HG02870 (cell line): ENCODE results near the gene KAZN.

Experiments
- ATAC-seq: cut with Tn5 transposase; IDR thresholded peaks from one replicate; pipeline ENCODE4 v1.9.1; 2021; ENCODE audit warnings: mild to moderate bottlenecking, moderate library complexity; ENCODE audit not compliant: unreplicated experiment

KAZN gene

GRCh38 chr1:14761291-14762153, 163.0 kb downstream of the KAZN start:
- no peak for ATAC-seq

- no peak for ATAC-seq
These were observed 165.5 kb downstream of the KAZN start for GRCh38 chr1:14763977-14764376.

DNA sequence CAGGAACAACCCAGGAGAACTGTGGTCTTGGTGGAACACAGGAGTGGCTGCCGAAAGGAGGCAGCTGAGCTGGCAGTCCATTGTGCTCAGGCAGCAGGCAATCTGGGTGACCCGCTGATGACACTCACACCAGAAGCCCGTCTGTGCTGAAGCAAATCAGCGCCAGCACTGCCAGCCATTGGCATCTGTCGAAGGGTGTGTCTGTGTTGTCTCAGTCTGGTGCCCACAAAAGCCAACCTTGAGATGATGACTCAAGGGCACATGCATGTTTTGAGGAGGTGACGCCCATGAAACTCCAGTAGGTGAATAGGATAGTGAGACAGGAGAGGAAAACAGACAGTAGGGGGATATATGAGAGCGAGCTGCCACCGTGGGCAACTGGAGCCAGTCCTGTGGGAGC, 167.3 kb downstream of the KAZN start:
- no peak for ATAC-seq

DNA sequence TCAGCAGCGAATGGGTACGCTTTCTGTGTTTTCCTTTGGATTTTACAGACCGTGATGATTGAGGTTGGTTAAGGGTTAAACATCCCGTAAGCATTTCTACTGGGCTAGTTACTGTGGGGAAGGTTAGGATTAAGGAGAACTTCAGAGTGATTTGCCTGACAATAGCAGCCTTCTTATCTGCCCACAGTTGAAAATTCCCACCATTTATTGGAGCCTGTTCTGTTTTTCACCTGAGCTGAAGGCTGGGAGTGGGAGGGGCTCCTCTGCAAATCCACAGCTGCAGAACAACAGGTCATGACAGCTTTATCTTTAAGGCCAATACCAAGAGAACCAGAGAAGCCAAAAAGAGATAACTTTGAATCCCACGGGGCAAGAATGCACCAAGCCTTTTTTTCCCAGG, 168.6 kb downstream of the KAZN start:
- no peak for ATAC-seq

DNA sequence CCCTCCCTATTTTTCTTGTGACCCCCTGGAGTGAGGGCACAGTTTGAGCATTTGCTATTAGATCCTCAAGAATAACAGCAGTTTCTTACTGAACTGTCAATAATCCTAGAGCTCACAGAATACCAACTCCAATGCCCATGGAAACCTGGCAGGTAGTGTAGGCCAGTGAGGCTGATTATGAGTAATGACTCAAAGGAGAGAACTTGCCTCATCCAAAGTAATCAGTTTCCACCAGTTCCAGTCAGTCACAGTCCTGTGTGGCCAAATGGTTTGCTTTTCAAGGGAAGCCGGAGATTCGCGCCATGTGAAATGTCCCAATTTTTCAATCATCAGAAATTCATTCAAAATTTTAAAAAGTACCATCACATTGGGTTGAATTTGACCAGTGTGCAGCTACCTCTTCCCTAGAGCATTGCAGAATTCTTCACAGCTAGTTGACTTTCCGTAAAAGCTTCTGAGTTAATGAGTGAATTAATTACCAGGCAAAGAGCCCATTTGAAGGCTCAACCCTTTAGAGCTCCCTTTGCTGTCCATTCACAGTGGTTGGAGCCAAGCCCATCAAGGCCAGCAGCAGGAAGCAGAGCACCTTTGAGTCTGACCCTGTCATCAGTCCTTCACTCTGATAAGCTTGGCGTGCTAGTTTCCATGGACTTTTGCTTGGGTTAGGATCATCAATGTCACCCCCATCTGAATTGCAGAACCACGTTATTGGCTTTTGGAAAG, 170.3 kb downstream of the KAZN start:
- ATAC-seq: no peak

DNA sequence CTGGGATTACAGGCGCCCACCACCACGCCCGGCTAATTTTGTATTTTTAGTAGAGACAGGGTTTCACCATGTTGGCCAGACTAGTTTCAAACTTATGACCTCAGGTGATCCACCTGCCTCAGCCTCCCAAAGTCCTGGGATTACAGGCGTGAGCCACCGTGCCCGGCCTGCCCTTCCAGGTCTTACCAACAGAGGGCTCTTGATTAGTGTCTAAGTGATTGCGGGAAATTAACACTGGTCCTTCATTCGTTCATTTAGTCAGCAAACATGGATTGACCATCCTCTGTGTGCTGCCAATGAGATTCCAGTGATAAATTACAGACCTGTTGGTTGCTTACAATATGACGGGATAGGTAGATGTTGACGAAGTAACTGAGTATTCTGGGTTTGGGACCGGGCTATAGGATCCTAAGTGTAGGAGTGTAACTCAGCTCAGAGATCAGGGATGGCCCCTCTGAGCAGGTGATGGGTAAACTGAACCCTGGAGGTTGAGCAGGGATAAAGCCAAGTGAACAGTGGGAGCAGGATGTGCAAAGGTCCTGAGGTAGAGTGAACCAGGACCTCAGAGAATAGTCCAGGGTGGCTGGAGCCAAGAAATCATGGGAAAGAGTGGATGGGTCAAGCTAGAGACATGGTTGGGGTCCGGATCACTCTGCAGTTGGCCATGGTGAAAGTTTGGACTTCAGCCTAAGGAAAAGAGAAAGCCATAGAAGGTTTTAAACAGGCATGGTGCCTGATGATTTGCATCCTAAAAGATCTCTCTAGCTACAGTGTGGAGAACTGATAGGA, 171.2 kb downstream of the KAZN start:
- ATAC-seq: no peak

- no peak for ATAC-seq
These were observed 175.0 kb downstream of the KAZN start for GRCh38 chr1:14773396-14774025.

GRCh38 chr1:14774225-14774624, 175.7 kb downstream of the KAZN start:
- ATAC-seq: no peak

DNA sequence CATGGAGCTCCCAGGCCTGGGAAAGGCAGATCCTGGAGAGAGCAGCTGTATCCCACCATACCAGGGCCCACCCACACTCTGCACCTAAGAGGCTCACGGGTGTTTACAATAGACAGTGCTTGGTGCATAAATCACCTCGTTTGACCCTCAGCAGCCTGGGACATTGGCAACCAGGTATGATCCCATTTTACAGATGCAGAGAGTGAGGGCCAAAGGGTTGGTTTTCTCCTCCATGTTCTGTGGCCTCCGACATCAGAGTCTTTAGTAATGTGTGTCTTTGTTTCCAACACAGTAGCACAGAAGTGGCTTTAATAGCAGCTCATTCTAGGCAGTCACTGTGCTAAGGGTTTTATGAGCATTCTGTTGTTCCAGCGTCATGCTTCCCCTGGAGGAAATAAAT, 176.5 kb downstream of the KAZN start:
- no peak for ATAC-seq

DNA sequence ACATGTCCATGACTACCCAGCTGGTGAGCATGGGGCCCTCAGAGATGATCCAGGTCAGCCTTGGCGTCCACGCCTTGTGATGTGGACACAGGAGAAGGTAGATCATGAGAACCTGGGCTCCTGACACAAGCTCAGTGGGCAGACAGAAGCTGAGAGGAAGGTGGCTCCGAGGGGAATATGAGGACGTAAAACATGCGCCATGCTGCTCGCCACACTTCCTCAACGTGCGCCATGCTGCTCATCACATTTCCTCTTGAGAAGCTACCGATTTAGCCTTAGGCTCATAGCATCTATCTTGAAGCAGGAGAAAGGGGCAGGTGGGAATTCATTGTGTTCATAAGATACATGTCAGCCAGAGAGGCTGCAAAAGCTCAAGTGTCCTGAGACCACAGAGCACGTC, 176.9 kb downstream of the KAZN start:
- no peak for ATAC-seq

DNA sequence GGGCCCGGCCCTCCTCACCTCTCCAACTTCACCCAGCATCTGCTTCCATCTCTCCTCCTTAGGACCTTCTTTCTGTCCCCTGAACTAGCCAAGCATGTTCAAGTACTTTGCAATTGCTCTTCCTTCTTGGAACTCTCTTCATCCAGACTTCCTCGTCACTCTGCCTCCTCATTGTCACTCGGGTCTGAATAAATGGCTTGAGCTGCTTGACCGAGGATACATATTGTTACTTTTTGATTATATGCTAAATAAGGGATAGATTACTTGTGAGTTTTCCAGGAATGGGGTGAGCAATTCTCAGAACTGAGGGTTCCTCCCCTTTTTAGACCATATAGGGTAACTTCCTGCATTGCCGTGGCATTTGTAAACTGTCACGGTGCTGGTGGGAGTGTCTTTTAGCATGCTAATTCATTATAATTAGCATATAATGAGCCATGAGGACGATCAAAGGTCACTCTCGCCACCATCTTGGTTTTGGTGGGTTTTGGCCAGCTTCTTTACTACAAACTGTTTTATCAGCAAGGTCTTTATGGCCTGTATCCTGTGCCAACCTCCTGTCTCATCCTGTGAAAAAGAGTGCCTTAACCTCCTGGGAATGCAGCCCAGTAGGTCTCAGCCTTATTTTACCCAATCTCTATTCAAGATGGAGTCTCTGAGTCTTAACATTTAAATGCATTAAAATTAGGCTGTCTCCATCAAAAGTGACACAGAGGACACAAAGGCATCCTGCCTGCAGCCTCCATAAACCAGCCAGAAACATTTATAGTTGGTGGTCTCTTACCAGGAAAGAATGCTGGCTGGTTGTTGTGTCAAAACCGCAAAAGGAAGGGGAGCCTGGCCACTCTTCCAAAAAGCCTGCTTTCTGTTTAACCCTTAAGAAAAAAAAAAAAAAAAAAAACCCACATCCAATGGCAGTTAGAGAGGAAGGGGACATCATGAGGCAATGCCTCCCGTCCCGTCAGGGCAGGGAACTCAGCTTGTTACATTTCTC, 179.3 kb downstream of the KAZN start:
- ATAC-seq: no peak

DNA sequence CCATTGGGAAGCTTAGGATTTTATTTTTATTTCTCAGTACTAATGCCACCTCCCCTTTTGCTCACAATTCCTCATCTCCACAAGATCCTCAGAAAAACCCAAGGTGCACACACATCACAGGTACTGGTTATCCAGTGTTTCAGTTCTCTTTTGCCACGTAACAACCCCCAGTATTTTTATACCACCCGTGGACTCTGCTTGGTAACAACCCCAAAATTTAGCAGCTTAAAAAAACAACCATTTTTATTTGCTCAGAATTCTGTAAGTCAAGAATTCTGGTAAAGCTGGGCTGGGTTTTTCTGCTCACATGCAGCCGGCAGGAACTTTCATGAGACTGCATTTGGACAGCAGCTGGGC, 180.0 kb downstream of the KAZN start:
- ATAC-seq: no peak

GRCh38 chr1:14778898-14779865, 180.7 kb downstream of the KAZN start:
- no peak for ATAC-seq

GRCh38 chr1:14780271-14780670, 181.8 kb downstream of the KAZN start:
- ATAC-seq: no peak

DNA sequence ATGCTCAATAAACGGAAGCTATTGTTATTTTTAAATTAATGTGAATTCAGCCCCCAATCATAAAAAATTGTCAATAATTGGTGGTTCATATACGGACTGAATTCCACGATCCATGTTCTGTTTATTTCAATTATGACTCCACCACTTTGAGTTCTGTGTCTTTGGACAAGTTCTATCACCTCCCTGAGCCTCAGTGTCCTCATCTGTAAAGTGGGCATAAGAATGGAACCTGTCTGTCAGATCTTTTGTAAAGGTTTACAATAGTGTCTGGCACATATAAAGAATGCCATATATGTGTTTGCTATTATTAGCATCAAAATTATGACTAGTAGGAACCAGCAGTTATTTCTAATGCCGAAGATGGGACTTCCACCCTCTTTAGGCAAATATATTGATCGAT, 183.3 kb downstream of the KAZN start:
- ATAC-seq: no peak

DNA sequence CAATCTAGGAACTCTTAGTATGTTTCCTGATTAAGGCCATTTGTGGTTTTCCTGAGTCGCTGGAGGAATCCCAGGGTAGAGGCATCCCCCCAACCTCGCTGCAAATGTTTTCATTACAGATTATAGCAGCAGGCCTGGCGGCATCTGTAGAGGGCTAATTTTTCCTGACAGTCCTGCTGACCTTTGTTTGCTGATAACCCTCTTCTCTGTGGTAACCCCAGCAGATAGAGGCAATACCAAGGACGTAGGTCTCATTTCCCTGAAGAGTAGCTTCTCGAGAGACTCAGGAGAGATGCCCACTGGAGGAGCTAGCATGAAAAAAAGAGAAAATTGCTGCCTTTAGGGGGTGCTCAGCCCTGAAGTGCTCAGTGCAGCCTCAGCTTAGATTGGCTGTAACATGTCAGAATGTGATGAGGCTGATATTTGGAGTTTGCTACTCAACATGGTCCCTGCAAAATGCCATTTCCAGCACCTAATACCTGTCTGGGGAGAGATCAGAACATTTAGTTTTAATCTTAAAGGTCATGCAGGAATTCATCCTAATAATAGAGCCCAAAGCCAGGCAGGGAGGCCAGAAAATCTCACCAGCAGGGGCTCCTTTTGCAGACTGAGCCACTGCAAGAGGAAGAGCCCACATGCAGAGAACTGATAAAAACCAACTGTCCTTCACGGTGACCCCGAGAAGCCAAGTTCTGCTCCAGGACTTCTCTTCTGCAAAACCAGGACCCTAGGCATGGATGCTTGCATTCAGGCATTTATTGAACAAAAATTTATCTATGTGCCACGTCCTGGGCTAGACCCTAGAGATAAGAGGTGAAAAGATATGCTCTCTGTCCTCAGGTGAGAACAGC, 184.5 kb downstream of the KAZN start:
- ATAC-seq: no peak

DNA sequence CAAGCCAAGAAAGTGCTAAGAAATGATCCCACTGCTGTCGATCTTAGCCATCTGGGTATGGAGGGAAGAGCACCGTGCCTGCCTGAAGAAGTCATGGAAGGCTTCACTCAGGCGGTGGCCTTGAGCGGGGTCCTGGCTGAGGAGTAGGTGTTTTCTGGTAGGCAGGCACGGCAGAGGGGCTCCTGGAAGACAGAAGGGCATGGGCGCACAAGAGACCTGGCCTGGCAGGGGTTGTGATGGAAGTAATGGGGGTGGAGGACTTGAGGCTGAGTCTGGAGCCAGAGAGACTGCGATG, 185.1 kb downstream of the KAZN start:
- ATAC-seq: no peak
